Ascending aorta (tissue), 2 donors: ENCODE data around the gene APOBEC3B. TPM values are rescaled to one million over a fixed set of nuclear protein-coding genes. Genes with fewer than 3 reads are reported as not detected.

Experiments used
- DNase-seq, 2 donors: peaks; one replicate each; pipeline ENCODE4 v3.0.0-alpha.2; 2019; ENCODE audit warnings: low spot score in 2 of 2
- H3K27ac ChIP-seq, 2 donors: fragments of 200-600 bp; sonication (generic); one replicate each; pipeline ENCODE4 v1.5.1; 2016 to 2017; ENCODE audit warnings: mild to moderate bottlenecking in 1 of 2
- H3K27me3 ChIP-seq: fragments of 200-600 bp; sonication (generic); one replicate; pipeline ENCODE4 v1.5.1; 2017
- H3K36me3 ChIP-seq, 2 donors: fragments of 200-600 bp; sonication (generic); one replicate each; pipeline ENCODE4 v1.5.1; 2016
- H3K4me1 ChIP-seq, 2 donors: fragments of 200-600 bp; sonication (generic); one replicate each; pipeline ENCODE4 v1.5.1; 2016 to 2017; ENCODE audit warnings: mild to moderate bottlenecking in 1 of 2
- H3K4me3 ChIP-seq, 2 donors: fragments of 200-600 bp; sonication (generic); one replicate each; pipeline ENCODE4 v1.5.1; 2016 to 2017; ENCODE audit warnings: mild to moderate bottlenecking in 1 of 2
- H3K9me3 ChIP-seq, 2 donors: fragments of 200-600 bp; sonication (generic); one replicate each; pipeline ENCODE4 v1.5.1; 2016
- intact Hi-C: fragments of 100-400 bp; cut with DNase I; formaldehyde crosslinking; loops from one replicate; pipeline ENCODE4 v1.15.1; 2023
- total RNA-seq: library from RNA; depleted of rRNA; stranded (reverse); fragments of >200 nt; gene quantifications from one replicate; pipeline ENCODE4 v1.1.0, GENCODE V29; 2016
- TF ChIP-seq, protein P1 (sequence below), 3 experiments: fragments of 200-600 bp in 2 of 3; fragments of 450-650 bp in 1 of 3; sonication (generic) in 2 of 3; IDR thresholded peaks; one replicate each; pipeline ENCODE4 v1.5.1; 2016 to 2019; ENCODE audit warnings: antibody characterized with exemption in 3 of 3, mild to moderate bottlenecking in 1 of 3, moderate library complexity in 1 of 3

The APOBEC3B gene
- 0.64 TPM for total RNA-seq

DNA sequence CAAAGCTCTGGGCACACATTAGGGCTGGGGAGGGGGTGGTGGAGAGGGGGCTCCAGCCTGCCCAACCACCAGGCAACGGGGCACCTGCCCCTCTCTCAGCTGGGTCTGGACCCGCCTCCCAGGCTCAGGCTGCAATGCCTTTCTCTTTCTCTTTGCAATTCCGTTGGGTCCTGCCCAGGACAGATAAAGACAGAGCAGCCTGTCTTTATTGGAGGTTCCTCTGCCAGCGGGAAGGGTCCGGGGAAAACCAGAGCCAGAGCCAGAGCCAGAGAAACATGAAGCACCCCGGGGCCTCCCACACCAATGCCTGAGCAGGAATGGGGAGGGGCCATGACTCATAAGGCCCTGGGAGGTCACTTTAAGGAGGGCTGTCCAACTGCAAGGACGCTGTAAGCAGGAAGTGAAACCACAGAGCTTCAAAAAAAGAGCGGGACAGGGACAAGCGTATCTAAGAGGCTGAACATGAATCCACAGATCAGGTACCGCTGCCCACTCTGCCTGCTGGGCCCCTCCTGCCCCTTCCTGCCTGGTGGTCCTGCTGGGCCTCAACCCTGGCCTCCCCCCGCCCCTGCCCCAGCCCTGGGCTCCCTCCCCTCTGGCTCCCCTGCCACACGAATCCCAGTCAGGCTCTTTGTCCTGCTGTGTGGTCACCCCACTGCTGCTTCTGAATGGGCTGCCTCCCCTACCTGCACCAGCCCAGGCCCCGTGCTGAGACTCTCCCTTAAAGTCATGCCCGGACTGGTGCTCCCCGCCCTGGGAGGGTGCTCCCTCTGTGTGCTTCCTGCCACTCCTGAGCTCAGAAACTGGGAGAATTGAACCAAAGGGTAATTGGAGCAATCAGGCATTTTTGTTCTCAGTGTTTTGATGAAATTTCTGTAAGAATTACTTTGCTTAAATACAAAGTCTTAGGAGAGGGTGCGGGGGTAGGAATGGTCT lies at the start of gene APOBEC3B:
Gene APOBEC3B (plus strand): TSS at position 356 of the 936 bp plus-strand sequence. CDS start 107 bp downstream, at position 463.
- Histone ChIP-seq H3K9me3 (no peaks in the 10 kb centered on the region), H3K4me3 (peak within 1 kb of the TSS in 1 of 2 donors; percentile 52), H3K27ac (no peak within 1 kb of the TSS), H3K27me3 (no peaks in the 10 kb centered on the region), H3K36me3 (no peaks in the 10 kb centered on the region), H3K4me1 (peaks cover 0 to 10% of the 10 kb centered on the region in 2 donors)
- intact Hi-C loops, result loop anchor here (5.0 kb wide), 1 partner anchor 110 kb away; the partner anchor contains the start of gene CBX6
- TF ChIP-seq, protein P1, sequence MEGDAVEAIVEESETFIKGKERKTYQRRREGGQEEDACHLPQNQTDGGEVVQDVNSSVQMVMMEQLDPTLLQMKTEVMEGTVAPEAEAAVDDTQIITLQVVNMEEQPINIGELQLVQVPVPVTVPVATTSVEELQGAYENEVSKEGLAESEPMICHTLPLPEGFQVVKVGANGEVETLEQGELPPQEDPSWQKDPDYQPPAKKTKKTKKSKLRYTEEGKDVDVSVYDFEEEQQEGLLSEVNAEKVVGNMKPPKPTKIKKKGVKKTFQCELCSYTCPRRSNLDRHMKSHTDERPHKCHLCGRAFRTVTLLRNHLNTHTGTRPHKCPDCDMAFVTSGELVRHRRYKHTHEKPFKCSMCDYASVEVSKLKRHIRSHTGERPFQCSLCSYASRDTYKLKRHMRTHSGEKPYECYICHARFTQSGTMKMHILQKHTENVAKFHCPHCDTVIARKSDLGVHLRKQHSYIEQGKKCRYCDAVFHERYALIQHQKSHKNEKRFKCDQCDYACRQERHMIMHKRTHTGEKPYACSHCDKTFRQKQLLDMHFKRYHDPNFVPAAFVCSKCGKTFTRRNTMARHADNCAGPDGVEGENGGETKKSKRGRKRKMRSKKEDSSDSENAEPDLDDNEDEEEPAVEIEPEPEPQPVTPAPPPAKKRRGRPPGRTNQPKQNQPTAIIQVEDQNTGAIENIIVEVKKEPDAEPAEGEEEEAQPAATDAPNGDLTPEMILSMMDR (IDR thresholded peaks at IDR 0.05), result no peak
- peak in 1 of 2 donors; percentile 95 for DNase-seq

DNA sequence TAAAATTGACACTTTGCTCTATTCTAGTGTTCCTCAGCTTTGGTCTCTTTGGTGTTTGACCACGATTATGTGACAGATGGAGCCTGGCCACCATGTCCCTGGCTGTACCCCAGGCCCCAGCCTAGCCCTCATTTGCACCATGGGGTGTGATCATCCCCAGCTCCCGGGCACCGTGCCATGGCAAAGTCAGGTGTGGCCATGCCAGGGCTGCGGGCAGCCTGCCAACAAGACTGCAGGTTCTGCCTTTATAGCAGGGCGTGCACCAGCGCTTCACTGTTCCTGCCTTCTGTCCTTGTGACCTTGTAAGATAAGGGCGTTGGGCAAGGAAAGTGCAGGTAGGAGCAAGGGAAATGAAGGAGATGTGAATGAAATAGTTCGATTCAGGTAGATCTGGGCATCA lies 47.1 kb upstream of the APOBEC3B start:
- Histone ChIP-seq H3K27ac (no peak overlapping the region), H3K4me3 (no peak overlapping the region), H3K4me1 (no peaks in the 10 kb centered on the region), H3K9me3 (no peaks in the 10 kb centered on the region), H3K36me3 (no peaks in the 10 kb centered on the region), H3K27me3 (no peaks in the 10 kb centered on the region)
- intact Hi-C loops, result no loop called here
- no peak for DNase-seq
- TF ChIP-seq, protein P1 (IDR thresholded peaks at IDR 0.05), result no peak

DNA sequence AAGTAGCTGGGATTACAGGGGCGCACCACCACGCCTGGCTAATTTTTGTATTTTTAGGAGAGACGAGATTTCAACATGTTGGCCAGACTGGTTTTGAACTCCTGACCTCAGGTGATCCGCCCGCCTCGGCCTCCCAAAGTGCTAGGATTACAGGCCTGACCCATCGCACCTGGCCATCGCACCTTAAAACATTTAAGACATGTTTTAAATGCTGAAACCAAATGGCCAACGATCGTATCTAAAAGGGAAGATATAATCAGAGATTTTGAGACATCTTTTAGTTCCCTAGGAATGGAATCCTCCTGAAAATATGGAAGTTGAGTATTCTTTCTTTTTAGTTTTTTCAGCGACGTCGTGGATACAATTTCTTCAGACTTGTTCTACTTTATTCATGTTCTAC lies 46.5 kb upstream of the APOBEC3B start:
- H3K4me1 ChIP-seq, result no peaks in the 10 kb centered on the region
- intact Hi-C loops, result no loop called here
- no peaks in the 10 kb centered on the region for H3K27me3 ChIP-seq
- DNase-seq, result no peak
- no peak overlapping the region for H3K4me3 ChIP-seq
- TF ChIP-seq, protein P1 (IDR thresholded peaks at IDR 0.05), result no peak
- no peak overlapping the region for H3K27ac ChIP-seq
- H3K9me3 ChIP-seq, result no peaks in the 10 kb centered on the region
- H3K36me3 ChIP-seq, result no peaks in the 10 kb centered on the region

DNA sequence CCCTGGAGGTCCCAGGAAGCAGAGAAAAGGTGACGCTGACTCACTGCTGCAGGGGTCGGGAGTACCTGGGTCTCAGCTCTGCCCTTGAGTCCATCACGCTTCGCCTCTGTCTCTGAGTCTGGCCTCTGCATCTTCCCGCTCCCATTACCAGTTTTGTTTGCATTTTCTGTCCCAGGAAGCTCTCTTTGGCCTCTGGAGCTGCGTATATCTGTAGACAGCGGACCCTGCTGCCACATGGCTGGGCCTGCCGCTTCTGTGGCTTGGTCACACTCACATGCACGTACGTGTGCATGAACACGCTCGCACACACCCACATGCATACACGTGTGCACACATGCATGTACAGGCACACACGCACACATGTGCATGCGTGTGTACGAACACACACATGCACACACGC lies 45.6 kb upstream of the APOBEC3B start:
- no peaks in the 10 kb centered on the region for H3K36me3 ChIP-seq
- H3K4me3 ChIP-seq, result no peak overlapping the region
- H3K27ac ChIP-seq, result no peak overlapping the region
- no peaks in the 10 kb centered on the region for H3K27me3 ChIP-seq
- DNase-seq, result no peak
- no peaks in the 10 kb centered on the region for H3K9me3 ChIP-seq
- intact Hi-C loops, result no loop called here
- TF ChIP-seq, protein P1 (IDR thresholded peaks at IDR 0.05), result no peak
- H3K4me1 ChIP-seq, result no peaks in the 10 kb centered on the region

DNA sequence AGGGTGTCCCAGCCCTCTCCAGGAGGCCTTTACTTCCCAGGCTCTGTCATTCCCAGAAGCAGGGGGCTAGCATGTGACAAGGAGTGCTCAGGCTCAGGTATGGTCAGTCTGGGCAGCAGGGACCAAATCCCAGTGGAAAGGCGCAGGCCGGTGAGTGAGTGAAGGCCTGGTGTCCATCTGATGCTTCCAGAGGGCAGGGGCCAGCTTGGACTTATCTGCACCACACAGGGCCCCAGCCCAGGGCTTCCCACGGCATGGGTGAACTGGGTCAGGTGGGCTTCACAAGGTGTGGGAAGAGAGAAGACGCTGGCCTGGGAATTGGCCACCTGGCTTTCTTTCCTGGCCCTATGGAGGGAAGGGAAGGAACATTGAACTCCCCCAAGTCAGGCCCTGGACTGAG lies 45.1 kb upstream of the APOBEC3B start:
- no peaks in the 10 kb centered on the region for H3K36me3 ChIP-seq
- H3K9me3 ChIP-seq, result no peaks in the 10 kb centered on the region
- no peaks in the 10 kb centered on the region for H3K27me3 ChIP-seq
- no peak for DNase-seq
- H3K27ac ChIP-seq, result no peak overlapping the region
- no peaks in the 10 kb centered on the region for H3K4me1 ChIP-seq
- H3K4me3 ChIP-seq, result no peak overlapping the region
- intact Hi-C loops, result no loop called here
- TF ChIP-seq, protein P1 (IDR thresholded peaks at IDR 0.05), result no peak
